Stimulated activated naive CD8-positive, alpha-beta T cell treated with anti-CD3 and anti-CD28 coated beads, Interleukin-15, amount 100 ng/mL, for 72 hours (primary cell): ENCODE measurements around the gene CCDC158.
A peak's percentile ranks its signal among the peaks of the same experiment; 100 is the strongest.
"Not testable (repeated sequence)": the region's sequence is repeated elsewhere in the genome, so short reads cannot be mapped to it uniquely, and the experiment has no call there.

ENCODE experiments used
- ATAC-seq: fragments of 150-1000 bp; cut with Tn5 transposase; 2 replicates; pipeline ENCODE4 v1.10.0; 2021; ENCODE audit warnings: mild to moderate bottlenecking, moderate library complexity
- DNase-seq, 2 donors: peaks; one replicate each; pipeline ENCODE4 v3.0.0; 2021 to 2022
- H3K27ac Mint-ChIP-seq, 2 donors: one replicate each; pipeline ENCODE4 v1.8.0; 2022; ENCODE audit warnings: mild to moderate bottlenecking in 2 of 2, mixed read lengths in 2 of 2, moderate library complexity in 2 of 2
- H3K27me3 Mint-ChIP-seq: one replicate; pipeline ENCODE4 v1.8.0; 2022; ENCODE audit warnings: mixed read lengths
- H3K4me1 Mint-ChIP-seq: one replicate; pipeline ENCODE4 v1.8.0; 2022; ENCODE audit warnings: mild to moderate bottlenecking, mixed read lengths
- H3K4me3 Mint-ChIP-seq, 2 donors: one replicate each; pipeline ENCODE4 v1.8.0; 2022; ENCODE audit warnings: mild to moderate bottlenecking in 2 of 2, mixed read lengths in 2 of 2, moderate library complexity in 1 of 2
- H3K9me3 Mint-ChIP-seq, 2 donors: one replicate each; pipeline ENCODE4 v1.8.0; 2022; ENCODE audit warnings: mixed read lengths in 2 of 2

CCDC158 gene

DNA sequence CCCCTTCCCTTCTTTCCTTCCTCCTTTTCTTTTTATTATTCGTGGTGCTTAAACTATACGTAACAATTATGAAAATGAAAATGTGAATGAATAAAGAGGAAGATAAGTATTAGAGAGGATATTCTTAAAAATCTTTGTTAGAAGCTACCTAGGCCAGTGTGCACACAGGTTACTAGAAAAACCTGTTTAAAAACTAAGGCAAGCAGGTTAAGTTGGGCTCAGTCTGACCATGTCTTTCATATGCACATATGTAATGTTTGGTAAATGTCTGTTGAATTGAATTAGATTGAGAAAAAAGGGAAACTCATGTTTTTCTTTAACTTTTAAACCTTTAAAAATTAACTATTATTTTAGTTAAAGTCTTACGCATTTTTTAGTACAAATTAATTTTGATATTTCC, 21.9 kb upstream of the CCDC158 start:
- no peak for ATAC-seq
- Mint-ChIP-seq H3K4me1 (no peaks in the 10 kb centered on the region), H3K4me3 (no peak overlapping the region)

DNA sequence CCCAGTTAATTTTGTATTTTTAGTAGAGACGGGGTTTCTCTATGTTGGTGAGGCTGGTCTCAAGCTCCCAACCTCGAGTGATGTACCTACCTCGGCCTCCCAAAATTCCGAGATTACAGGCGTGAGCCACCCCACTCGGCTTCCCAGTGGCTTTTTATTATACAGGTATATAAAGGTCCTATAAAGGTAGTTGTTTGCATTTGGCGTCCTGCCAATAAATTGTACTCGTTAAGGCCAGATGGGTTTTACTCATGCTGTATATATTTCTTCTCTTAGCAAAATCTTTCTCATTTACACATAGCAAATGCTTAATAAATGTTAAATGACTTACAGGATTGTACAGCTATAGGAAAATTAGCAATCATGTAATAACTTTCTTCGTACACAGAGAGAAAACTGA, 20.9 kb upstream of the CCDC158 start:
- DNase-seq (no peak), ATAC-seq (no peak)
- H3K9me3 Mint-ChIP-seq, result peaks cover 0 to 5% of the 10 kb centered on the region in 2 donors
- no peak overlapping the region for H3K27ac Mint-ChIP-seq
- H3K4me1 Mint-ChIP-seq, result no peaks in the 10 kb centered on the region
- H3K4me3 Mint-ChIP-seq, result no peak overlapping the region
- peaks cover 26% of the 10 kb centered on the region for H3K27me3 Mint-ChIP-seq

More for the DNA sequence above, 21.9 kb upstream of the CCDC158 start:
- Mint-ChIP-seq H3K9me3 (peaks cover 0 to 5% of the 10 kb centered on the region in 2 donors), H3K27ac (no peak overlapping the region), H3K27me3 (peaks cover 16% of the 10 kb centered on the region)
- no peak for DNase-seq

DNA sequence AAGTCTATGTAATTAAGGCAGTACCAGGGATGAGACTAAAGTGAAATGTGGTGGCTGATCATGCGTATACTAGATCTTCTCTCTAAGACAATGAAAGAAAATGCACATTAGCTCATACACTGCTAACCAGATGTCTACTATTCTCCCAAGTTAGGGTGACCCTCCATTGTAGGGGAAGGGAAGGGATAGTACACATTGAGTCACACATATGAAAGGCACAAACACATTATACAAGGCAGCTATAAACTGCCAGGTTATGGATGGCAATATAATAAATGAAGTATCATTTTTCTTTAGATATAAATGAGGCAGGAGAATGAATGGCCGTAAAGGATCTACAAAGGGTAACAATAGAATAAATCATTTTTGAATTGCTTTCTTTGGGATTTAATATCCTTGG, 18.6 kb upstream of the CCDC158 start:
- H3K9me3 Mint-ChIP-seq, result peaks cover 0 to 5% of the 10 kb centered on the region in 2 donors
- no peak overlapping the region for H3K4me3 Mint-ChIP-seq
- peaks cover 10% of the 10 kb centered on the region for H3K4me1 Mint-ChIP-seq
- ATAC-seq (no peak), DNase-seq (no peak)
- H3K27me3 Mint-ChIP-seq, result peaks cover 49% of the 10 kb centered on the region
- no peak overlapping the region for H3K27ac Mint-ChIP-seq

DNA sequence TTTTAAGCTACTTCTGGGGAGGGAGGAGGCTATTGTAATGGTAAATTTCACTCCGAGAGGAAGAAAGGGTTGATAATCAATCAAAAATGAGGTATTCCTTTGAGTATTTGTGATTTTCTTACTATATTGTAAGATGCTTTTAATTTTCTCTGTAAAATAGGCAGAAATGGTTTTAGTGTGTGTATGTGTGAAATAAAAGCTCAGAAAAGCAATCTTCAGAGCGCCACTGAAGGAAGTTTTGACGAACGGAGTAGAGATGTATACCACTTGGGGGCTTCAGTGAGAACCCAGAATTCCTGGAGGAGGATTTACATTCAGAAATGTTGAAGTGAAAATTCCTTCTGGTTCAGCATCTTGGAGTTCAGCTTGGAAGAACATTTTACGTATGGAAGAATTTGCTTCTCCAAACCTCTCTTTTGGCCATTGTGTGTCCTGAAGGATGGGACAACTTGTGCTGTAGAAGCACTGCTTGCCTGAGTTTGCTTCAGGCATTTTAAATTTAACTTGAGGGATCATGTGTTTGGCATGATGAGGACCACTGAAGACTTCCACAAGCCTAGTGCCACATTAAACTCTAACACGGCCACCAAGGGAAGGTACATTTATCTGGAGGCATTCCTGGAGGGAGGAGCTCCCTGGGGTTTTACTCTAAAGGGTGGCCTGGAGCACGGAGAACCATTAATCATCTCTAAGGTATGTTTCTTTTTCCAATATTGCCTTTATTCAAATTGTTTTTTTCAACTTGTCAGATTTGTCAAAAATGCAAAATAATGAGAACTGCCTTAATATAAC, 14.8 kb upstream of the CCDC158 start:
- no peak for DNase-seq
- Mint-ChIP-seq H3K9me3 (peaks cover 0 to 5% of the 10 kb centered on the region in 2 donors), H3K27ac (no peak overlapping the region), H3K4me1 (peaks cover 10% of the 10 kb centered on the region), H3K4me3 (no peak overlapping the region), H3K27me3 (peaks cover 59% of the 10 kb centered on the region)
- no peak for ATAC-seq

DNA sequence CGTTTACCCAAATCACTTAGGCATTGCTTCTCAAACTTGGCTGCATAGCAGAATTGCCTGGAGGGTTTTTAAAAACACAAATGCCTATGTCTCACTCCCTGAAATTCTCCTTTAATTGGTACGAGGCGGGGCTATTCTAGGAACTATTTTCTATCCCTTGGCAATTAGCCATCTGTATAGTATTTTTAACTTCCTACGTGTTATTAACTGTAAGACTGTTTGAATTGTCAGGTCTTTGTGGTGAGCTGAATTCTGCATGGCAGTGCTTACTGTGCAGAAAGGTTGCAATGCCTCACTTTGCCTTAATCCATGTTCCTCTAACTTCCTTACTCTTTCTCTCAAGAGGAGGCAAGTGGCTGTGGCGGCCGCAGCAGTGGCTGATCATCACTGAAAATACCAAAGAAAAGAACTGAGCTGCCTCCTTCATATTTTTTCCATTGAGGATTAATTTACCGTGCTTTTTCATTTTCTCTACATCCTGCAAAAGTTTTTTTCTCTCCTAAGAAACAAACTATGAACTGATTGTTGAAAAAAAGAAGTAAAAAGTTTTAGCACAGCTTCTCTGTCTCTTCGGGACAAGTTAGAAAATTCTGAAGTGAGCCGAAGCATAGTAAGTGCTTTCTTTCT, 14.1 kb upstream of the CCDC158 start, which contains the start of gene SHROOM3:
Gene SHROOM3, plus strand, starts transcription at position 329 of the 627 bp plus-strand sequence. CDS start 824 bp downstream, outside the sequence.
- DNase-seq (no peak), ATAC-seq (no peak)
- H3K27ac Mint-ChIP-seq, result peak within 1 kb of the TSS in 1 of 2 donors; percentile 5
- peaks cover 0 to 5% of the 10 kb centered on the region in 2 donors for H3K9me3 Mint-ChIP-seq
- peaks cover 10% of the 10 kb centered on the region for H3K4me1 Mint-ChIP-seq
- H3K27me3 Mint-ChIP-seq, result peaks cover 59% of the 10 kb centered on the region
- H3K4me3 Mint-ChIP-seq, result no peak within 1 kb of the TSS

DNA sequence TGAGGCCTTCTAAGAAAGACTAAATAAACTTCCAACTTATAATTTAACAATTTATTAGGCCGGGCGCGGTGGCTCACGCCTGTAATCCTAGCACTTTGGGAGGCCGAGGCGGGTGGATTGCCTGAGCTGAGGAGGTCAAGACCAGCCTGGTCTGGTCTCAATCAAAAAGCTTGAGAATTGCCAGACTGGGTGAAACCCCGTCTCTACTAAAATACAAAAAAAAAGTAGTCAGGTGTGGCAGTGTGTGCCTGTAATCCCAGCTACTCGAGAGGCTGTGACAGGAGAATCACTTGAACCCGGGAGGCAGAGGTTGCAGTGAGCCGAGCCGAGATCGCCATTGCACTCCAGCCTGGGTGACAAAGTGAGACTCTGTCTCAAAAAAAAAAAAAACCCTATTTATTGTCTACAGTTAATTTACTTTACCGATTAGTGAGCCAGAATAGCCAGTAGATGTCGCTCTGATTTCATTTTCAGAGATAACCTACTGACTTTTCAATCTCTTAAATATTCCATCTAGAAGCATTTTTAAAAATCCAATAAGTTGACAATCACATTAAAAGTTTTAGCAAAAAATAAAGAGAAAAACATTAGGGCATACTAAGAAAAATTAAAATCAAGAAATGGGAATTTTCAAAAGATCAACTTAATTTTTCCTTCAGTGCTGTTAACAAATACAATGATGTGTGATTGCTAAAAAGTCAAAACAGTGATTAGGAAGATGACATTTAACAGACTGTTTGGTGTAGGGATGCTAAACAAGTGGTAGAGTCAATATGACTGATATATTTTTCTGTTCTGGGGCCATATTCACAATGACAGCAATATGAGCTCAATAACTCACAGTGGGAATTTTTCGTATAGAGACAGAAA, 9.8 kb upstream of the CCDC158 start:
- Mint-ChIP-seq H3K4me3 (no peak overlapping the region), H3K27me3 (peaks cover 23% of the 10 kb centered on the region), H3K9me3 (no peaks in the 10 kb centered on the region), H3K4me1 (peaks cover 10% of the 10 kb centered on the region), H3K27ac (no peak overlapping the region)
- peak; percentile 58 for ATAC-seq
- DNase-seq, result no peak

DNA sequence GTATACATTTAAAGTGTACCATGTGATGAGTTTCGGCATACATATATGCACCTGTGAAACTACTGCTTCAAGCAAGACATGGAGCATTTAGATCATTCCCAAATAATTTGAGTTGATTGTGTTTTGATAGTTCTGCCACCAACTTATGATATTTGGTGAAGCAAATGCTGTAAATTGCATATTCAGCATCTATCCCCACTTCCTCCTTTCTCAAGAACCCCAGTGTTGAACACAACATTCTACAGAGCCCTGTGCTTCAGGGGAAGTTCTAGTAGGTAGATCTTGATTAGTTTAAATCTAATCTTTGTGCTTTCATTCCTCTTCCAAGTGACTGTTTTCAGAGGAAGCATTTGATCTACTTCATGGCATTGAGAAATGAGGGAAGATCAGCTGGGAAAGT, 8.7 kb upstream of the CCDC158 start:
- no peak overlapping the region for H3K27ac Mint-ChIP-seq
- H3K4me3 Mint-ChIP-seq, result no peak overlapping the region
- ATAC-seq (no peak), DNase-seq (no peak)
- peaks cover 12% of the 10 kb centered on the region for H3K27me3 Mint-ChIP-seq
- no peaks in the 10 kb centered on the region for H3K4me1 Mint-ChIP-seq
- no peaks in the 10 kb centered on the region for H3K9me3 Mint-ChIP-seq

DNA sequence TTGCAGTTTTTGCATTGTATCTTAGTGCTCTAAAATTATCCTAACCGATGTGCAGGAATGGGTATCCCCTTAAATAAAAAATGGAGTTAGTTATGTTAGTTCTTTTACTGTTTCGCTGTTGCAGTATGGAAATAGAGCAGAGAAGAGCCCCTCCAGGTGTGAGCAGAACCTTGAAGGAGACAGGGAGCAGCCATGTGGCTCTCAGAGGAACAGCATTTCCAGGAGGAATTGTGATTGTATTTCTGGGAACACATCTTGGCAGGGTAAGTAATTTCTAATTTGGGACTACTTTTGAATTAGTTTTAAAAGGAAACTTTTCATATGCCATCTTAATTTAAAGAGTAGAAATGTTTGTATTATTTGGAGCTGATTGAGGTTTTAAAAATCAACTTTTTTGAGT, 5.3 kb upstream of the CCDC158 start:
- peaks cover 16% of the 10 kb centered on the region for H3K27me3 Mint-ChIP-seq
- no peak for ATAC-seq
- H3K9me3 Mint-ChIP-seq, result no peaks in the 10 kb centered on the region
- no peak overlapping the region for H3K27ac Mint-ChIP-seq
- H3K4me1 Mint-ChIP-seq, result peaks cover 6% of the 10 kb centered on the region
- no peak overlapping the region for H3K4me3 Mint-ChIP-seq
- DNase-seq, result no peak

DNA sequence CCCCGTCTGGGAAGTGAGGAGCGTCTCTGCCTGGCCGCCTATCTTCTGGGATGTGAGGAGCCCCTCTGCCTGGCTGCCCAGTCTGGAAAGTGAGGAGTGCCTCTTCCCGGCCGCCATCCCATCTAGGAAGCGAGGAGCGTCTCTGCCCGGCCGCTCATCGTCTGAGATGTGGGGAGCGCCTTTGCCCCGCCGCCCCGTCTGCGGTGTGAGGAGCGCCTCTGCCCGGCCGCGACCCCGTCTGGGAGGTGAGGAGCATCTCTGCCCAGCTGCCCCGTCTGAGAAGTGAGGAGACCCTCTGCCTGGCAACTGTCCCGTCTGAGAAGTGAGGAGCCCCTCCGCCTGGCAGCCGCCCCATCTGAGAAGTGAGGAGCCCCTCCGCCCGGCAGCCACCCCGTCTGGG, 2.2 kb upstream of the CCDC158 start:
- not testable (repeated sequence) for H3K4me1 Mint-ChIP-seq, H3K27ac Mint-ChIP-seq, ATAC-seq, DNase-seq, H3K4me3 Mint-ChIP-seq, H3K9me3 Mint-ChIP-seq
- peaks cover 37% of the 10 kb centered on the region for H3K27me3 Mint-ChIP-seq

DNA sequence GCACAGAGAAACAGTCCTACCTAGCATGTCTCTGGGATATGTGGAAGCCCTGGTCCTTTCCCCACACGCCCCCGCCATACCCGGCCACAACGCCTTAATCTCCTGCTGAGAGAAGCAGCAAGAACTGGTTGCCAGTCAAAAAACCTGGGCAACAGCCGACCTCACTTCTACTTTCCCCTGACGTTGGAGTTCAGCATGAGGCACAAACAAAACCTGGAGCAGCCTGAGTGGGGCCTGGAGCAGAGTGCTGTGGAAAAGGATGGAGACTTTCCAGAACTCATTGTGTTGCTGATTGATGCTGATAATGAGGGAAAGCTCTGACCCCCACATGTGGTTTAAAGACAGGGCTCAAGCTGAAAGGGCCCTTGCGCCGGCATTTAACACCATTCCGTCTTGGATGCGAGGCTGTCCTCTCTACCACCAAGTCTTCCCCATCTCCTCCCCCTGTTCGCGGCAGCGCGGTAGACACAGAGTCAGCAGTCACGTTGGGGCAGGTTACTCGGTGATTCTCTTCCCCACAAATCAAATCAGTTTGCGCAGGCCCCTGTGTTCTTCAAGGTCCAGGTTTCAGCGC, 666 bp downstream of the CCDC158 start:
- ATAC-seq, result no peak

DNA sequence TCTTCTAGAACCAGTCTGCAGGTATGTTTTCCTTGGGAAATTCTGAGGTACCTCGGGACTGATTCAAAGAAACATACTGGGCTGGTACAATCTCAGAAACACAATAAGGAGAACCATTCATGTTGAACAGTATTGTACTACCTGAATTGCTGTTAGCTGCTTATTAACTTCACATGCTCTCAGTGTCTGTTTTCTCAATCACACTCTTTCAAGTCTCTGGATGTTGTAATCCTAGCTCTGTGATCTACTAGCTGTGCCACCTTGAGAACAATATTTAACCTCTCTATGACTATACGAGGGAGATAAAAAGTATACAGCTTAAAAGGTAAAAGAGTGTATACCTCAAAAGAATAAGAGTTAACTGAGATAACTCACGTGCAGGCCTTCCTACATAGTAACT, 10.3 kb downstream of the CCDC158 start:
- H3K4me1 Mint-ChIP-seq, result peaks cover 6% of the 10 kb centered on the region

More for the DNA sequence above, 666 bp downstream of the CCDC158 start:
- peaks cover 37% of the 10 kb centered on the region for H3K27me3 Mint-ChIP-seq
- DNase-seq, result no peak
- H3K4me3 Mint-ChIP-seq, result peak overlapping the region; percentile 42 to 75
- no peaks in the 10 kb centered on the region for H3K9me3 Mint-ChIP-seq
- peaks cover 8% of the 10 kb centered on the region for H3K4me1 Mint-ChIP-seq
- H3K27ac Mint-ChIP-seq, result no peak overlapping the region

DNA sequence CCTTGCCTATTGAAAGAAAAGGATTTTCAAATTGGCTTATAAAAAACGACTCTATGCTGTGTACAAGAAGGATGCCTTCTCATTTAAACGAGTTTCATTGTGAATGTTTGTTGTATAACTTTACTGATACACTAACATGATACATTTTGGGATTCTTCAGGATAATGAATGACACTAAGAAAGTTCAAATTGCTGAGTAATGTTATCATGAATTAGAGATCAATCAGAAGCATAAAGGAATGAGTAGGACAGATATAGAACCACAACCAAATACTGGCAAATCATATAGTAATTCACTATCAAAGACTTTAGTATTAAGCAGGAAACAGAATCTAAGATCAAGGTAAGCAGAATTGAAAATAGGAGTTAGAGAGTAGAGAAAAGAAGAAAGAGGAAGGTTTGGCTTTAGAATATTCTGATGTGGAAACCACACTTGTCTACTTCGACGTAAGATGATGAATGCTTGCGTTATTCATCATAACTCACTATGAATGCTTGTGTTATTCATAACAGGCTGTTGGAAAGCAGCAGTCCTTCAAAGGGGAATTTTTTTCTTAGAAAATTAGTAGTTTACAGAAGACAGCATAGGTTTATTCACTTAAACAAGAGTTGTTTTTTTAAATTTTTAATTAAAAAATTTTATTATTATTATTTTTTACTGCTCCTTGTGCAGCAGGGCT, 13.4 kb downstream of the CCDC158 start:
- Mint-ChIP-seq H3K27me3 (peaks cover 18% of the 10 kb centered on the region), H3K4me1 (peaks cover 6% of the 10 kb centered on the region), H3K9me3 (no peaks in the 10 kb centered on the region), H3K27ac (no peak overlapping the region), H3K4me3 (no peak overlapping the region)
- DNase-seq, result no peak
- peak; percentile 62 for ATAC-seq

More for the DNA sequence above, 10.3 kb downstream of the CCDC158 start:
- Mint-ChIP-seq H3K4me3 (no peak overlapping the region), H3K27ac (no peak overlapping the region), H3K9me3 (no peaks in the 10 kb centered on the region), H3K27me3 (peaks cover 8% of the 10 kb centered on the region)
- DNase-seq, result no peak
- ATAC-seq, result no peak

DNA sequence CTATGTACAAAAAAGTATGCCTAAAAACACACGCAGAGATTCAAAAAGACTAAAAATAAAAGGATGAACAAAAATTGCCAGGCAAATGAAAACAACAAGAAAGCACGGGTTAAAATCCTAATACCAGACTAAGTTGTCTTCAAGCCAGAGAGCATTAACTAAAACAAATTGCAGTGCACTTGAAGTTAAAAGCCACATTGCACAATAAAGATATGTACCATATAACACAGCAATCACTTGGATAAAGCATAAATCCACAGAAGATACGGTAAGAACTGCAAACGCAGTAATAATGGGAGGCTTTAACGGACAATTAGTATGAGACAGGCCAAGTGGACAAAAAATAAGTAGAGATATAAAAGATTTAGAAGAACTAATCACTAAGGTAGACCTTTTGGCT, 14.9 kb downstream of the CCDC158 start:
- H3K27ac Mint-ChIP-seq, result no peak overlapping the region
- H3K4me1 Mint-ChIP-seq, result peaks cover 6% of the 10 kb centered on the region
- ATAC-seq (no peak), DNase-seq (no peak)
- H3K27me3 Mint-ChIP-seq, result peaks cover 32% of the 10 kb centered on the region
- H3K9me3 Mint-ChIP-seq, result no peaks in the 10 kb centered on the region
- no peak overlapping the region for H3K4me3 Mint-ChIP-seq

DNA sequence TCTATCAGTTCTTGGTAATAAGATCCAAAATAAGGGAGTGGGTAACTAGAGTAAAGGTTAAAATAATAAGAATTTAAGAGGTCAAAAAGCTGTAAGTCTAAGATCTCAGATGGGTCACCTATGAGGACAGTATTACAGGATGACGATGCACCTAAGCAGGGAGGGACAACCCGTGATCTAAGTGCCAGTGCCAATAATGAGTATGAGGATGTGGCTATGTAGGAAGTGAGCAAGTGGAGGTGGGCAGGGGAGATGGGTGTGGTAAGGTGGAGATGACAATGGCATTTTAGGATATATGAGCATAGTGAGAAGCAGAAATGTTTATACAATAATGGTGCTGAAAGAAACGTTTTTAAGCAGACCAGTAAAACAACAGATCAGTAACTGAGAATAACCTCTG, 19.3 kb downstream of the CCDC158 start:
- H3K4me3 Mint-ChIP-seq, result no peak overlapping the region
- ATAC-seq (peak; percentile 66), DNase-seq (no peak)
- H3K9me3 Mint-ChIP-seq, result peaks cover 6 to 9% of the 10 kb centered on the region in 2 donors
- peaks cover 50% of the 10 kb centered on the region for H3K27me3 Mint-ChIP-seq
- no peaks in the 10 kb centered on the region for H3K4me1 Mint-ChIP-seq
- no peak overlapping the region for H3K27ac Mint-ChIP-seq
